GM19438 (cell line): ENCODE data around the gene MGAT4C.
"Not testable (repeated sequence)": the region's sequence is repeated elsewhere in the genome, so short reads cannot be mapped to it uniquely, and the experiment has no call there.

ENCODE experiments used
- ATAC-seq: cut with Tn5 transposase; IDR thresholded peaks from one replicate; pipeline ENCODE4 v1.9.1; 2021; ENCODE audit warnings: low read depth; ENCODE audit not compliant: unreplicated experiment

MGAT4C gene

DNA sequence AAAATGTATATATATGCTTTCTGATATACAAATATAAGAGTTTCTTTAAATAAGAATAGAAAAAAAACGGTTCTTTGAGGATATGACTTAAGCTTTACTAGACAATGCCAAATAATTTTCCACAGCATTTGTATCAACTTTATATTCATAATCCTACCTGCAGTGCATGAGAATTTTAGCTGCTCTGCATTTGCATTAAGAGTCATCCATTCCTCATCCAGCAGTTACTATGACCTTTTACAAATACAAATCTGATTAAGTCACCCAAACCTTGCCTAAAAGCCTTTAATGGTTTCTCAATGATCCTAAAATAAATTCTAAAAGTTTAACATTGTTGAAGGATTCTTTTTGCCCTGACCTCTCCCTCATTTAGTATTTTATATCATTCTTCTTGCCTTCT lies 116.5 kb downstream of the MGAT4C start:
- ATAC-seq = no peak

DNA sequence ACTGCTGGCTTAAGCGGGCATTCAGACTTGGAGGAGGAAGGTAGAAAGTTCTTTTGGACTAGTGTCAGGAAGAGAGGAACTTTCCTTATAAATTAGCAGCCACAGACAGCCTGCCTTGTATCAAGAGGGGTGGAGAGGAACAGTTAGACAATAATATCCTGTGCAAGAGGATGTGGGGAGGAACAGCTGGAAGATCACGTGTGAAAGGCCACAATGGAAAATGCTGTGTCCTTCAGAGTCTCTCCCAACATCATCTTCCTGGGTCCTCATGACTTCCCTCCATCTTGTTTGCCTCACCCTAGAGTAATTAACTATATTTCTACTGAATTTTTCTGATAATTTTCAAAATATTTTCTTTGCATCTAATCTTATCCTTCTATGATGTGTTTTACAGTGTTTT lies 117.4 kb downstream of the MGAT4C start:
- ATAC-seq = no peak

DNA sequence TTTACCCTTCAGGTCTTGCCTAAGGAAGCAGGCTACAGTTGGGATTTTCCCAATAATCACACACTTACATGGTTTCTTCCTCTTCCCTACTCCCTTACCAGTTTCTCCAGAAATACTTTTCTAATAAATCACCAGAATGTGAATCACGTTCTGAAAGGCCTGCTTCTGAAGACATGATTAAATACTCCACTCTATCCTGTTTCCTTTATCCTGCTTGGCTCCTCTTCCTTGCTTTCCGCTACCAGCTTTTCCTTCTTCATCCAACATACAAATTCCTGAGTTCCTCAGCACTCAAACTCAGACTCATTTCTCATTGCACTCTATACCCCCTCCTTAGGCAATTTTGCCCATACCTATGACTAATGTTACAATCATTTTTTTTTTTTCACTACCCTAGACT lies 118.3 kb downstream of the MGAT4C start:
- ATAC-seq = no peak

DNA sequence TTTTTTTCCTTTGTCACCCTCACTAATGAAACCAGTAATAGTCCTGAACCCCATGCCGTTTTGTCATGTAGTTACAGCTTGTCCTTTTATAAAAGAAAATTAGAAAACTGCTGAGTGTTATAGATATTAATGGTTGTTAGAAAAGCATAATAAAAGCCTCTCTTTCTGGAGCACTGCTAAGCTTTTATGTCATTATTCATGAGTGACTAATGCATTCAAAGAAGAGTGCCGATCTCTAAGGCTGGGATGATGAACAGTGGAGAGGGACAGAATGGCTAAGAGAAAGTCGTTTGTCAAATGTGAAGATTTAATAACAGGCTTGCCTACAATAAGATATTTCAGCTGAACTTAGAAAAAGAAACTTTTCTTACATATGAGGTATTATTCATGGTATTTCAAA lies 121.6 kb downstream of the MGAT4C start:
- ATAC-seq = no peak

DNA sequence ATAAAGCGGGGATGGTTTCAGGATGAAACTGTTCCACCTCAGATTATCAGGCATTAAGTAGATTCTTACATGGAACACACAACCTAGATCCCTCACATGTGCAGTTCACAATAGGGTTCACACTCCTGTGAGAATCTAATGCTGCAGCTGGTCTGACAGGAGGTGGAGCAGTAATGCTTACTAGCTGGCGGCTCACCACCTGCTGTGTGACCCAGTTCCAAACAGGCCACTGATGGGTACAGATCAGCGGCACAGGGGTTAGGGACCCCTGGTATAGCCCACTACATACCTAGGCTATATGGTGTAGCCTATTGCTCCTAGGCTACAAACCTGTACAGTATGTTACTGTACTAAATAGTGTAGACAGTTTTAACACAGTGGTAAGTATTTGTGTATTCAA lies 129.3 kb downstream of the MGAT4C start:
- ATAC-seq = not testable (repeated sequence)

DNA sequence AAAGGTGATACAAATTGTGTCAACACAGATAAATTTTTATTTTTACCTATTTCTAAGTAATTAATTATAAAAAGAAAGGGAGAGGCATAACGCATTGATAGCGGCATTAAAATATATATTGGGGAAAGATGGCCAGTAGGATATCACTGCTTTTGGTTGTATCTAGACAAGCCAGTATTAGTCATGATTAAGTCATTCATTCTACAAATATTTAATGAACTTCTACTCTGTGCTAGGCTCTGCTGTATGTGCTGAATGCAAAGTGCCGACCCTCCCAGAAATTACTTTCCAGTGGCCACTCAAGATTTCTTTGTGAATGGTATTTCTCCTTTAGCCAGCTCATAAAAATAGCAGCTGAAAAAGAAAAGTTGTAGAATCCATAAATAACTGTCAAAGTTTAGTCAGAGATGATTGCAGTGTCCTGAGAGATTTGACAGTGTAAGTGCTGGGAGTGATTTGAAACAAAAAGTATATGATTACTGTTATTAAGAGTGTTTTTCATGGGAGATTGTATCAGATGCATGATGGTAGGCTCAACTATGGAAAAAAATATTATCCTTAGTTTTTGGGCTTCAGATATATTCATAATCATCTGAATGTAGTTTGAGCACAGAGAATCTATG lies 133.2 kb downstream of the MGAT4C start:
- no peak for ATAC-seq

DNA sequence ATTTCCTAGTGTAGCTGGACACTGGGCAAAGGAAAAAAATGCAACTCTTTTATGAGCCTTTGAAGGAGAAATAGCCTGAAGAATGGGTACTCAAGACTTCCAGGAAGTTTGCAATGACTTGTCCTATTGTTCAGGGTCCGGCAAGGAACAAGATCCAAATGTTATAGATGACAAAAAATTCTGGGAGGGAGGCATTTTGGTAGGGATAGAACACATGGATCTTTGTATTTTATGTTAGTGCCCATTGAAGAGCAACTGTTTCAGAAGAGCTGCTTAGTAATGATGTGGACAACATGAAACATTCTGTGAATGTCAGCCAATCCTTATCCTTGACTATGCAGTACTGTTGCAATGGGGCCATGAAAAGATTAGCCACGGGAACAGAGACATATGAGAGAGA lies 138.0 kb downstream of the MGAT4C start:
- ATAC-seq = no peak

DNA sequence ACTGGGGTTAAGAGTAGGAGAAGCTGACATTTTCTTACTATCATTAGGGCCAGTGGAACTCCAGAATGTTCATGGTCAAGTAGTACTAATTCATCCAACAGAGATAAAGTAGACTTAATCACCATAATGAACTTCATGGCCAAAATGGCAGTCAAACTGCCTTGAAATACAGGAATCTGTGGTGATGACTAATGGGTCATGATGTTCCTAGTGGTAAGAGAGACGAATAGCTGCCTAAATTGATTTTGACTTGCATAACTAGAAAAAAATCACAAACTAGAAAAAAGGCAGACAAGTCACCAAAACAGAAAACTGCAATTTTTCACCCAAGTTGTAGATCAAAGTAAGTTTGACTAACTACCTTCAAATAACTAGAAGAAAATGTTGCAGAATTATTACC lies 138.5 kb downstream of the MGAT4C start:
- ATAC-seq = no peak

DNA sequence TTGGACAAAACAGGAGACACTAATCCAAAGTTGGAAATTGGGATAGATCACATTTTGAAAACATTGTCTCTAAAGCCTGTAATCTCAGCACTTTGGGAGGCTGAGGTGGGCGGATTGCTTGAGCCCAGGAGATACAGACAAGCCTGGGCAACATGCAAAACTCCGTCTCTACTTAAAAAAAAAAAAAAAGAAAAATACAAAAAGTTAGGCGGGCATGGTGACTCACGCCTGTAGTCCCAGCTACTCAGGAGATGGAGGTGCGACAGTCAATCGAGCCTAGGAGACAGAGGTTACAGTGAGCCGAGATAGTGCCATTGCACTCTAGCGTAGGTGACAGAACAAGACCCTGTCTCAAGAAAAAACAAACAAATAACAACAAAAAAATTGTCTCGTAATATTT lies 152.1 kb downstream of the MGAT4C start:
- no peak for ATAC-seq

DNA sequence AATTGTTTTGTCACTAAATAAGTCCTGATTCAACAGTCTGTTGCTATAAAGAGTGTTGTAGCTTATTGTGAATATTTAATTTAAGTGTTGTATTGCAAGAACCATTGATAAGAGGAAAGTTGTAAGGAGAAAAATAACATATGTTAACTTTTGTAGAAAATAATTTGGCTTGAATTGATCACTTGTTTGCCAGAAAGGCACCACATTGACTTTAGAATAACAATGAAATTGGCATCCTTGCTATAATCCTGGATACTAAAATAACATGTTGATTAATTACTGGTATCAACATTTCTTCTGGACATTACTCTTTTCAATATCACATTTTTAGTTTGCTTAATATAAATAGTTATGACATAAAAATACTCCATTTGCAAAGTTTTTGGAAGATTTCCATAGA lies 159.0 kb downstream of the MGAT4C start:
- no peak for ATAC-seq

DNA sequence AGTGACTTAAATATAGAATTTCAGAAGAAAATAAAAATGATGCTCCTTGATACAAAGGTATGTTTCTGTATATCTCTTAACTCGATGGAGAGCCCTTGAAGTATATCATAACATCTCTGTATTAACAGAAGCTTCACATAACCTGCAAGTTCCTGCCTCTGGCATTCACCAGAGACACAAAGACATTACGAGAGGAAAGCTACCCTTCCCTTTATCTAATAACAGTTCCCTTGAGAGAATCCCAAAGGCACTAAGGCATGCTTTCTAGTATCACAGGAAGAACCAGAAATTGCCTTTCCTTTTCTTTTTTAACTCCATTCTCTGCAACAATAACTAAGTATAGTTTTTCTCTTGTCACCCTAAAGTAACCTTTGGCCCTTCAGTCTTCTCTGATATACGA lies 164.5 kb downstream of the MGAT4C start:
- ATAC-seq = no peak

DNA sequence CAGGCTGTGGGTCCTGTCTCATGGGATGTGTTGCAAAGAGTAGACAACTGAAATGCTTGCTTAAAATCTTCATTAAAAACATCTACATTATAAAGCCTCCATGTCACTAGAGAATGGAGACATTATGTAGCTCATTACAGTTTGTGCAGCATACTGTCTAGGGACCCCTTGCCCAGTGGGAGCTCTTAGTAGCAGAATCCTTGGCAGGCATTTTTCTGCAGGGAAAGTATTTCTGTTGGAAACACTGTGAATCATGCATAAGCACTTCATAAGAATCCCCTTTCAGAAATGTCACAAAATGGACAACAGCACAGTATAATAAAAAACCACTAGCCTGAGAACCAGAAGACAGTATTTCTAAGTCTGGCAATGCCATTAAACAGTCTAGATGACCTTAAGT lies 174.3 kb downstream of the MGAT4C start:
- ATAC-seq = no peak

DNA sequence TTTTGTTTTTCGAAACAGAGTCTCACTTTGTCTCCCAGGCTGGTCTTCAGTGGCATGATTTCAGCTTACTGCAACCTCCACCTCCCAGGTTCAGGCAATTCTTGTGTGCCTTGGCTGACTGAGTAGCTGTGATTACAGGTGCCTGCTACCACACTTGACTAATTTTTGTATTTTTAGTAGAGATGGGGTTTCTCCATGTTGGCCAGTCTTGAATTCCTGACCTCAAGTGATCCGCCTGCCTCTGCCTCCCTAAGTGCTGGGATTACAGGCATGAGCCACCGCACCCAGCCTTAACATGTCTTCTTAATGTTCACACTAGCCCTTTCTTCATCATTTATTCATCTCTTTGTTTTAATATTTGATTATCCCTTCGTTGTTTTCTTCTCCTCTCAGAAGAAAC lies 197.1 kb downstream of the MGAT4C start:
- not testable (repeated sequence) for ATAC-seq

DNA sequence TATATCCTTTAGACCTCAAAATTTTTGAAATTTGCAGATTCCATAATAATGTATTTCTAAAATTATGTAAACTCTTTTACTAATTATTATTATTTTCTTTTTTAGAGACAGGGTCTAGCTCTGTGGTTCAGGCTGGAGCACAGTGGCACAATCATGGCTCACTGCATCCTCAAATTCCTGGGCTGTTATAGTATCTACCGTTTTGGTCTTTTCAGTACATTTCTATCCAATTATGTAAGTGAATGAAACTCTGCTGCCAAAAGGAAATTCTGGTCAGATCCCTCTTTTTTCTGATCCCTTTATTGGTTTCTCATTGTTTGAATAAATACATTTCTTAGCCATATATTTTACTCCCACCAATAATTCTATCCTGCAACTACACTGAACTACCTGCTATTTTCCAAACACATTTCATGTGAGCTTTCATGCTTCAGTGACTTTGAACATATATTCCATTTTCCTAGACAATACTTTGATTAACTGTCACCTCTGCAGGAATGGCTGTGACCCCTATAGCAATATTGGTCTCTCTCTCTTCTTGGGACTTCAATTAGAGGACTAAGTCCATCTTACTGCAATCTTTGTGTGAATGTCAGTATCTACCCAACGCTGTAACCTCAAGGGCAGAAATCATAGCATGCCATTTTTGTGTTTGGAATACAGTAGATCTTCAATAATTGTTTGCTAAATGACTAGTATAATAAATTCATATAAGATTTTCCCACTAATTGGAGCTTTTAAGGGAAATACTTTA lies 198.9 kb downstream of the MGAT4C start:
- ATAC-seq = no peak

DNA sequence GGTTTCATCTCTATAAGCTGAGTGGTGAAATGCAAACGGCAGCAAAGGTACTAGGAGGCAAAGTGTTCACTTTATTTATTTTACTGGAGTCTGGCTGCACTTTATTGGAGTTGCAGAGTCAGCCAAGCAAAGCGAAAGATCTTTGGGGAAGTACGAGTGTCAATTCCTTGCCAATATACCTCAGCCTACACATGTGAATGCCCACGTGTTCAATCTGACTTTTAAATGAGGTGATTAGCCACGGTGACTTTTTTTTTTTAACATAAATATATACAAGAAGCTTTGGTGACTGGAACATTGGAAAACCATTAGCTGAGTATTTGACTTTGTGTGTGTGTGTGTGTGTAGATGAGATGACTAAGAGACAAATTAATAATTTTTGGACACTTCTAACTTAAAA lies 203.3 kb downstream of the MGAT4C start:
- ATAC-seq = no peak

DNA sequence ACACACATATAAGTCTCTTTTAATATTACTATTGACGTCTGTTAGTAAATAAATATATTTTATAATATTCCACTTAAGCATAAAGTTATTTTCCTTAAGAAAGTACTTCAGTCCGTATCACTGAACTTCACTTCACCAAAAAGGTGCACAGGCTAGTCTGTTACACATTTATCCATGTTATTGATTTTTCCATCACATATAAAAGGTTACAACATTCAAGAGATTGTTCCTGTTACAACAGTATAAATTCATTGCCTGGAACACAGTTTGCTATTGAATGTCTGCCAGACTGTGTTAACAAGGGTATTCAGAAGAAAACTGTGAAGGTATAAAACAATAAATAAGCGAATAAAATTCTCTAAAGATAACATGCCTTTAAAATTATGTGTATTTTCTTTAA lies 206.2 kb downstream of the MGAT4C start:
- no peak for ATAC-seq

DNA sequence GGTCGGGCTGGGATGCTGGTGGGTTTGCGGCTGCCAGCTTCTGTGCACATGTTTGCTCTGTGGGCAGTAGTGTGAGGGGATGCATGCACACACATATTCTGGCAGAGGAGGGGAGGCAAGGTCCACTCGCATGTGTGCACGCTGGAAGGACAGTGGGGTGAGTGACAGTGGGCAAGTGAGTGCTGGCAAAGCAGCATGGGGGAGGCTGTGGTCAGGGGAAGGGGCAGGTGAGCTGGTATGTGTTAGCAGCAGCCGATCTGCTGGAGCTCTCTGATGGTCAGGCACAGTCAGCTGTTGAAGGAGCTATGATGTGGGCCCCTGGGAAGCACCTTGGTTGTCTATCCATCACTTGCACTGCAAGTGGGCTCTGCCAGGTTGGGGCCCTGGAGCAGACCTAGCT lies 211.8 kb downstream of the MGAT4C start:
- no peak for ATAC-seq

DNA sequence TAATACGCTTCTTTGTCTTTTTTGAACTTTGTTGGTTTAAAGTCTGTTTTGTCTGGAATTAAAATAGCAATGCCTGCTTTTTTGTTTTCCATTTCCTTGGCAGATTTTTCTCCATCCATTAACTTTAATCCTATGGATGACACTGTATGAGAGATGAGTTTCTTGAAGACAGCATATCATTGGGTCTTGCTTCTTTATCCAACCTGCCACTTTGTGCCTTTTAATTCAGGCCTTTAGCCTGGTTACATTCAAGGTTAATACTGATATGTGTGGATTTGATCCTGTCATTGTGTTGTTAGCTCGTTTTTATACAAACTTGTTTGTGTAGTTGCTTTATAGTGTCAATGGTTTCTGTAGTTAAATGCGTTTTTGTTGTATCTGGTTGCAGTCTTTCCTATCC lies 214.1 kb downstream of the MGAT4C start:
- ATAC-seq = no peak

DNA sequence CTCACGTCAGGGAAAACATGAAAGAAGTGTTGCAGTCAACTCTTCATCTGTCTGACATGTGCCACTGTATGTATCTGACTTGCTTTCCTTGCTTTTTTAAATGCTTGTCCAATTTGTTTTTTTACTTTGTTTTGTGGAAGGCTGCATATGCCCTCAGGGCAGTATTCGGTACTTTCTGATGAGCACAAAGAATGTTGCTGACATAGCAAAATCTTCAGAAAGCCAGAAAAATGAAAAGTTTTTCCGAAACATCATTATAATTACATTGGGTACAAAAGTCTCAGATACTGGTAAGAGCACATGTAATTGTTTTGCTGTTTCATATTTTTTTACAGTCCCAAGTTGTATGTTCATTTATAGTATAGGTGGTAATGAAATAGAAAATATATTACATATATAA lies 237.8 kb downstream of the MGAT4C start:
- no peak for ATAC-seq

DNA sequence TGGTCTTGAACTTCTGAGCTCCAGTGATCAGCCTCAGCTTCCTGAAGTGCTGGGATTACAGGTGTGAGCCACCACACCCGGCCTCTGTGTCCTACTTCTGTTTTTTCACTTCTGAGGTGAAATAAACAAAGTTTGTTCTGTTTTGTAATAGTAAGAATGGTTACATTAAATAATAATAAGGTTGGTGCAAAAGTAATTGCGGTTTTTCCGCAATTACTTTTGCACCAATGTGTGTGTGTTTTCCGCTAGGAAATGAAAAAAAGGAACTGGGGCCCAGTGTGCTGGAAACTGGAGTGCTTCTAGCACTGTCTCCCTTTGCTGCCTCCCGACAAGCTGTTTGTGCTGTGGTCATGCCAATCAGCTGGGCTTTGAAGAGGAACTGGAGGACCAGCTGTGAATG lies 241.2 kb downstream of the MGAT4C start:
- ATAC-seq = no peak

DNA sequence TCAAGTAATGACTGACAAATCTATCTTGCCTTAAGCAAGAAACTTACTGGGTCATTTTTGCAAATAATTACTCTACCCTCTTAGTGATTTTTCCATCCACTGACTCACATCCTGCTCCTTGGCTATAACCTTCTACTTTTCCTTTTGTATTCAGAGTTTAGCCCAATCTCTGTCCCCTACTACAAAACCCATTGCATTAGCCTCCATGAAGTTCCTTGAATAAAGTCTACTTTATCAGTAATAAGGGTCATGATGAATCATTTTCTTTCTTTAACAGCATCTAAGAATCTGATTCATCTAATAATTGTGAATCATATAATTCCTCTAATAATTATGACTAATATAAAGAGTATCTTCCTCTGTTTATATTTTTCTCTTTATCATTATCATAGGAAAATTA lies 249.5 kb downstream of the MGAT4C start:
- ATAC-seq = no peak

DNA sequence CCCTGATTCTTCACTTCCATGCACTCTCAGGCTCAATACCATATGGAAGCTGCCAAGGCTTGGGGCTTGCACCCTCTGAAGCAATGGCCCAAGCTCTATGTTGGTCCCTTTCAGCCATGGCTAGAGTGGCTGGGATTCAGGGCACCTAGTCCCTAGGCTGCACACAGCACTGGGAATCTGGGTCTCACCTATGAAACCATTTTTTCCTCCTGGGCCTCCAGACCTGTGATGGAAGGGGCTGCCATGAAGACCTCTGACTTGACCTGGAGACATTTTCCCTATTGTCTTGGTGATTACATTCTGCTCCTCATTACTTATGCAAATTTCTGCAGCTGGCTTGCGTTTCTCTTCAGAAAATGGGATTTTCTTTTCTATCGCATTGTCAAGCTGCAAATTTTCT lies 258.1 kb downstream of the MGAT4C start:
- no peak for ATAC-seq

DNA sequence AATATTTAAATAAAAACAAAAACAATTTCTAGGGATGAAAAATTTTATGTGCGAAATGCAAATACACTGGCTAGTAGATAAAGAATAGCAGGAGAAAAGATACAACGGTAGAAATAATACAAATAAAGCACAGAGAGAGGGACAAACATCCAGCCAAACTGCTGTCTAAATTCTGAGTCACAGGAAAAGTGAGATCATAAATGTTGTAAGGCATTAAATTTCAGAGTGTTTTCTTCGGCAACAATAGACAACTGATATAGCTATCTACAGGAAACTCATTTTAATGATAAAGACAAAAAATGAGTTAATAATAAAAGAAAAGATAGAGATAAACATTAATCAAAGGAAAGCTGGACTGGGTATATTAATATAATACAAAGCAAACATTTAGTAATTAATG lies 259.9 kb downstream of the MGAT4C start:
- ATAC-seq = no peak
